CD4-positive, alpha-beta T cell treated with Interleukin-1 beta for 1 hour (primary cell): ENCODE results near the gene ZNF155.

Experiments used
- DNase-seq, 2 donors: peaks; one replicate each; pipeline ENCODE4 v3.0.0-alpha.2; 2020 to 2022

The ZNF155 gene

DNA sequence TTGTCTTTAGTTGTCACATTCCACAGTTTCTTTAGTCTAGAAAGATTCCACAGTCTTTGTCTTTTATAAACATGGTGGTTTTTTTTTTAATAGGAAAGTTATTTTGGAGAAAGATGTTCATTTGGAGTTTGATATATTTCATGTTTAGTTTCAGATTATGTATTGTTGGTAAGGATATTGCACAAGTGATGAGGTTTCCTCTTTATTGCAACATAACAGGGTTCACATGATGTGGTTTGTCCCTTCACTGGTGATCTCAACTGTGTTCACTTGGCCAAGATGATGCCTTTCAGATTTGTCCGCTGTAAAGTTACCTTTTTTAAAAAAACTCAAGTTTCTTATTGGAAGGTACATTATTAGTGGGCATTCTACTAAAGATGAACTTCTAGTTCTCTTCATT, 22.0 kb downstream of the ZNF155 start:
- DNase-seq = no peak

DNA sequence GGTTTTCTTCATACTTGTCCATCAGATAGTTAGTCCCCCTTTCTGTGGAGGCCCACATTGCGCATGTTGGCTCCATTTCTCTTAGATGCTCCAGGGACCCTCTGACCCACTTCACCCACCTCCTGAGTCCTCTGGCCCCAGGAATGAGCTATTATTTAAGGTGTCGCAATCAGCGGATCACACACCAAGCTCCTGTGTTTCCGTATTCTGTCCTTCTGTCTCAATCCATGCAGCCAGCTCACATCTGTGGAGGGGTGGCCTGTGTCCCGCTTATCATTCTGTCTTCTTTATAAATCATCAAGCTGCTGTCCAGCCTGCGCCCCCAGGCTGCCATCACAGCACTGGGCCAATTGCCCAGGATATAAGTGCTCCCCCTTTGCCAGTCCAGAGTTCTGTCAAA, 23.5 kb downstream of the ZNF155 start:
- DNase-seq = no peak

DNA sequence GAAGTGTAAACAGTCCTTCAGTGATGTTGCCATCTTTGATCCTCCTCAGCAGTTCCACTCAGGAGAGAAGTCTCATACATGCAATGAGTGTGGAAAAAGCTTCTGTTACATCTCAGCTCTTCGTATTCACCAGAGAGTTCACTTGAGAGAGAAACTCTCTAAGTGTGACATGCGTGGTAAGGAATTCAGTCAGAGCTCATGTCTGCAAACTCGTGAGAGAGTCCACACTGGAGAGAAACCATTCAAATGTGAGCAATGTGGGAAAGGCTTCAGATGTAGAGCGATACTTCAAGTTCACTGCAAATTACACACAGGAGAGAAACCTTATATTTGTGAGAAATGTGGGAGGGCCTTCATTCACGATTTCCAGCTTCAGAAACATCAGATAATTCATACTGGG, 26.5 kb downstream of the ZNF155 start:
- no peak for DNase-seq

DNA sequence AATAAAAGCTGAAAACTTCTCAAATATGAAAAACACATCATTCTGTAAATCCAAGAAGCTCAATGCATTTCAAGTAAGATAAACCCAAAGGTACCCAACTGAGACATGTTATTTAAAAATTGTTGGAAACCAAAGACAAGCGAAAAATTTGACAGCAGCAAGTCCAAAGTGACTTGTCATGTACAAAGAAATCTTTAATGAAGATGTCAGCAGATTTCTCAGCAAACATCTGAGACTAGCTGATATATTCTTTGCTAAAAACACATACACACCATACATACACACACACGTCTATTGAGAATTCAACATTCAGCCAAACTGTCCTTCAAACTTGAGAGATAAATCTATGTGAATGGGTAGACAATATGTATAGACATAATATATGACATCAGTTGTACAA, 35.5 kb downstream of the ZNF155 start:
- no peak for DNase-seq

DNA sequence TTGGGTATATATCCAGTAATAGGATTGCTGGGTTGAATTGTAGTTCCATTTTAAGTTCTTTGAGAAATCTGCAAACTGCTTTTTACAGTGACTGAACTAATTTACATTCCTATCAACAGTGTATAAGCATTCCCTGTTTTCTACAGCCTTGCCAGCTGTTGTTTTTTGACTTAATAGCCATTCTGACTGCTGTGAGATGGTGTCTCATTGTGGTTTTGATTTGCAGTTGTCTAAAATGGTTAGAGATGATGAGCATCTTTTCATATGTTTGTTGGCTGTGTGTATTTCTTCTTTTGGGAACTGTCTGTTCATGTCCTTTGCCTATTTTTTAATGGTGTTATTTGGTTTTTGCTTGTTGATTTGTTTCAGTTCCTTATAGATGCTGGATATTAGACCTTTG, 37.2 kb downstream of the ZNF155 start:
- no peak for DNase-seq

DNA sequence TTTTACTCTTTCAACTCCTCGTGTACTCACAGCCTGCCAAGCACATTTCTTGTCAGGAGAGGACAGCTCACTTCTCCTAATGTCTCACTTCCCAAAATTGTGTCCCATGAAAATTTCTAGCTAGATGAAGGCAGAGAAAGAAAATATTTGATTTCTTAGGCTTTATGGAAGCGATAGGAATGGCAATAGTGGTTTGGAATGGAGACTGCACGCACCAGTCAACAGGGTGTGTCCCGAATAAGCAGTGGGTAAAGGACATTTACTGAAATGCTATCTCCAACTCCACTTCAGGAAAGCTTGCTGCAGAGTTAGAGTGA, 40.9 kb downstream of the ZNF155 start:
- no peak for DNase-seq

DNA sequence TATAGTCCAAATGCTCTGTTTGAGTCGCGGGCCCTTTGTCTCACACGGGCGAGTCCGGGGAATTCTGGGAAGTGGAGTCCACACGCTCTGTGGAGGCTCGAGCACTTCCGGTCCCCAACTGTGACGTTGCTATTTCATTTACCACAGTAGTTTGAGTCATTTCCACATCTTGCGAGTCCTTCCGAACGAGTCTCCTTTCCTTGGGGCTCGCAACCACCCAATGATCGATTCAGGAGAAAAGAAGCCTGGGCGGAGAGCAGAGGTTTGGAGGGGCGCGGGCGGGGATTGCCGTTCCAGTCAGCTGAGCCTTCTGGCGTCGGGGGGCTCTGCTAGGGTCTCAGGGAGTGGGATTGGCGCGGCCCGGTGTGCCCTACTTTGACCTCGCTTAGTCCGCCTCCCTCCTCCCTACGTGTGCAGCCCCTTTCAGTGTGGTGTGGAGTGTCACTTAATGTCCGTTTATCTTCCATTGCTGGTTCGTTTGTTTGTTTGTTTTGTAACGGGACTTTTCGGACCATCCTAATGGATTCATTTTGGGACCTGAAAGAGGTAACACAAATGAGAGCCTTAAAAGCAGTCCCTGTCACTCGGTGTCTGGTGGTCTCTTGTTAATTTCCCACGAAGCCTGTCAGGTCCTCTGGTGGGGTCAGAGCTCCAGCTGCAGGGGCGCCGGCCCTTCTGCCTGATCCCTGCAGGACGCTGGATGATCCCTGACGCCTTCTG, 41.4 kb downstream of the ZNF155 start, which contains the start of gene ZNF222:
ZNF222 (plus strand) TSS at position 163 of the 720 bp plus-strand sequence; CDS start at position 221, 58 bp downstream.
- DNase-seq = peak; percentile 84 to 85

DNA sequence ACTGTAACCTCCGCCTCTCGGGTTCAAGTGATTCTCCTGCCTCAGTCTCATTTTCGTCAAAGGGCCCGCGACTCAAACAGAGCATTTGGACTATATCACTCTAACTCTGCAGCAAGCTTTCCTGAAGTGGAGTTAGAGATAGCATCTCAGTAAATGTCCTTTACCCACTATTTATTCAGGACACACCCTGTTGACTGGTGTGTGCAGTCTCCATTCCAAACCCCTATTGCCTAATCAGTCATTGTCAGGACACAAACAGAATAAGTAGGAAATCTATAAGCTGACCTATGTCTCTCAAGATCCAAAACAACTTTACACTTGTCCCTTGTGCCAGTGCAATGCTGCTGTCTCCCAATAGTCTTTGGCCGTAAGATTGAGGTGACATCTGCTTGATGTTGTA, 42.6 kb downstream of the ZNF155 start:
- no peak for DNase-seq

DNA sequence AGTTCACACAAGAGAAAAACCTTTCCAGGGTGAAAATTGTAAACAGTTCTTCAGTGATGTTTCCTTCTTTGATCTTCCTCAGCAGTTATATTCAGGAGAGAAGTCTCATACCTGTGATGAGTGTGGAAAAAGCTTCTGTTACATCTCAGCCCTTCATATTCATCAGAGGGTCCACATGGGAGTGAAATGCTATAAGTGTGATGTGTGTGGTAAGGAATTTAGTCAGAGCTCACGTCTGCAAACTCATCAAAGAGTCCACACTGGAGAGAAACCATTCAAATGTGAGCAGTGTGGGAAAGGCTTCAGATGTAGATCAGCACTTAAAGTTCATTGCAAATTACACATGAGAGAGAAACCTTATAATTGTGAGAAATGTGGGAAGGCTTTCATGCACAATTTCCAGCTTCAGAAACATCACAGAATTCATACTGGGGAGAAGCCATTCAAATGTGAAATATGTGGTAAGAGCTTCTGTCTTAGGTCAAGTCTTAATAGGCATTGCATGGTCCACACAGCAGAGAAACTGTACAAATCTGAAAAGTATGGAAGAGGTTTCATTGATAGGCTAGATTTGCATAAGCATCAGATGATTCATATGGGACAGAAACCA, 48.1 kb downstream of the ZNF155 start:
- no peak for DNase-seq

DNA sequence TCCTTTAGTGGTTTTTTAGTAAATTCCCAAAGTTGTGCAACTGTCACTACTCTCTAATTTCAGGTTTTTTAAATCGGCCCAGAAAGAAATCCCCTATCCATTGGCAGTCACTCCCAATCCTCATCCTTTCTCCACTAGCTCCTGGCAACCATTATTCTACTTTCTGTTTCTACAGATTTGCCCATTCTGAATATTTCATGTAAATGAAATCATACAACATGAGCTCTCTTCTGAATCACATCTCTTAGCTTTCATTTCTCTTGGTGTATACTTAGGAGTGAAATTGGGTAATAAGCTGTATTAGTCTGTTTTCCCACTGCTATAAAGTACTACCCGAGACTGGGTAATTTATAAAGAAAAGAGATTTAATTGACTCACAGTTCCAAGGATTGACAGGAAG, 58.2 kb downstream of the ZNF155 start:
- no peak for DNase-seq
